Measurements from ENCODE around the gene RNF152.

RNF152 gene

GRCh38 chr18:61852496-61852895 is 40.3 kb downstream of the RNF152 start:
- no peak for DNase-seq (ENCODE audit: low spot score)

GRCh38 chr18:61851940-61852451 is 40.8 kb downstream of the RNF152 start:
- DNase-seq (ENCODE audit: low spot score) = no peak

- DNase-seq (ENCODE audit: low spot score) = no peak
Measured at GRCh38 chr18:61851279-61851678, 41.5 kb downstream of the RNF152 start.

DNA sequence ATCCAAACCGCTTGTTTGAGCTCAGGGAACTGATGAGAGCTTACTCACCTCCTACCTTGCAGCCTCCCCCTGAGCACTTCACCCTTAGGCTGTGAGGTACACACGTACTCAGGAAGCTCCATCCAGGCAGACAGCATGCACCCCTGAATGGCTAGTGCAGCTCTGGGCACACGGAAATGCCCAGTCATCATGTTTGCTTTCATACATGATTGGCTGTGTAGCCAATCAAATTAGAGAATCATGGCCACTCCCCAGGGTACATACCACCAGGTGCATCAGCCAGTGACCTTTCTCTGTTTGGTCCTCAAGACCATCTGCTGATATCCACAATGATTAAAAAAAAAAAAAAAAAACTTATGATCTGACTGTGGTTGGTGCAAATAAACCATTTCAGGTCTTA is 42.1 kb downstream of the RNF152 start:
- DNase-seq (ENCODE audit: low spot score) = no peak

DNA sequence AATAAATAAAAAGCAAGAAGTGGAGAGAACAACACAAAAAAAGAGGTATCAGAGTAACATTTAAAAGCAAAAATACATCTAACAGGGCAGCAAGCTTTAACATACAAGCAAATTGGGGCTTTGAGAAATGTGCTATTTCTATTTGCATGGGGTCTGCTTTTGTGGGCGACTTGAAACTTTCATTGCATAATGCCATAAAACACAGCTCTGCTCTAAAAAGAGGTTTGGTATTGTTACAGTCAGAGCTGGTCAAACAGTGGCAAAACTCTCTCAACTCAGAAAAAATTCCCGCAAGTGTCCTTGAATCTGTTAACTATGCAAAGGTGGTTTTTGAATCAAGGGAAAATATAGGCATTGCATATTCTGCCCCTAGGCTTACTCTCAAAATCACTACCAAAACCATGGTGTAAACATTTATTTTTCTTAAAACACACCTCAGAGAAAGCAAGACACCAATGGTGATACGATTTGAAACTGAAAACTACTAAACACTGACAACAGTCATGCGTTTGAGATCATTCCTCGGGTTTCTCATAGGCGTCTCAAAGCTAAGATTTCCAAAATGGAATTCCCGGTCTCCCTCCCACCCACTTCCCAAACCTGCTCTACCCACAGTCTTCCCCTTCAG is 45.5 kb downstream of the RNF152 start:
- no peak for DNase-seq (ENCODE audit: low spot score)

GRCh38 chr18:61845197-61845596 is 47.6 kb downstream of the RNF152 start:
- DNase-seq (ENCODE audit: low spot score) = no peak

- no peak for DNase-seq (ENCODE audit: low spot score)
Measured at GRCh38 chr18:61844726-61845125, 48.1 kb downstream of the RNF152 start.

GRCh38 chr18:61842146-61842545 is 50.7 kb downstream of the RNF152 start:
- no peak for DNase-seq (ENCODE audit: low spot score)

DNA sequence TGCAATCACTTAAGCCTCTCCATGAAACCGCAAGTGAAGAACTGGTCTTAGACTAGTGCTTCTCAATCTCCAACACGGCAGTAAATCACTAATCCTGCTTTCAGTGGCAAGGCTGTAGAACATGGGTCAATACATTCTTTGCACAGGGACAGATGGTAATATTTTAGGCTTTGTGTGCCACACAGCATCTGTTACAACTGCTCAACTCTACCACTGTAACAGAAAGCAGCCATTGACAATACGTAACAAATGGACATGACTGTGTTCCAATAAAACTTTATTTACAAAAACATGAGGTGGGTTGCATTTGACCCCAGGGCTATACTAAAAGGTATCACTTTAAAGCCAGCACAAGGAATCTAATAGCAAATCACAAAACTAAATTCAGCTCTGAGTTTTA is 51.1 kb downstream of the RNF152 start:
- DNase-seq (ENCODE audit: low spot score) = no peak

GRCh38 chr18:61840324-61840723 is 52.5 kb downstream of the RNF152 start:
- no peak for DNase-seq (ENCODE audit: low spot score)

GRCh38 chr18:61838521-61838920 is 54.3 kb downstream of the RNF152 start:
- DNase-seq (ENCODE audit: low spot score) = no peak

DNA sequence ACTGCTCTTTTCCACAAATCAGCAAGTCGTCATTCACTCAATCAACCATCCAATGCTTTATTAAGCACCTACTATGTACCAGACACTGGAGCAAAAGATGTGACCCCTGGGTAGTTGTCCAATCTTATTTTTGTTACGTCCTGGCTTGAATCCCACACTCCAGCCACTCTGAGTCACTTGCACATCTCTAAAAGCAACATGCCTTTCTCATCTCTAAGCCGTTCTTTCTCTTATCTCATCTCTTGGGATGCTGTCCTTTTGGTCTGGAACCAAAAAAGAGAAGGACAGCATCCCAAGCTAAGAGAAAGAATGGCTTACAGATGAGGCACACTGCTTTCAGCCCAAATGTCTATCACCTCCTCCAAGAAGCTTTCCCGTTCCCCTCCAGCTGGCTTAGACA is 58.8 kb downstream of the RNF152 start:
- DNase-seq (ENCODE audit: low spot score) = no peak

DNA sequence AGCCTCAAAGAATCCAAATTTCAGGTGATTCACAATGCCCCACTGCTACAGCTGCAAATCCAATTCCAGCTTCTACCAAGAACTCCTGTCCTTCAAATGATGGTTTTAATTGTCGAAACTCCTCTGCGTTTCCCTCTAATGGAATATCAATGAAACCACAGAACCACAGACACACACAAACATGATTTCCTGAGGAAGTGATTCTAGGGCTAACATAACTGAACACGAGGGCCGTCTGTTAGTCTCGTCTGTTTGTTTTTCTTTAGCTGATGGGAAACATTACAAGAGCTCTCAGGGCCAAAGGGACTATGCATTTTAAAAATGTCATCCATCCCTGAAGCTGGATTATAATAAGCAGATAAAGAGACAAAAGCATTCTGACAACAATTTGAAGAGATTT is 59.4 kb downstream of the RNF152 start:
- no peak for DNase-seq (ENCODE audit: low spot score)

GRCh38 chr18:61832858-61833257 is 59.9 kb downstream of the RNF152 start:
- no peak for DNase-seq (ENCODE audit: low spot score)

GRCh38 chr18:61831071-61831470 is 61.7 kb downstream of the RNF152 start:
- no peak for DNase-seq (ENCODE audit: low spot score)

GRCh38 chr18:61829108-61829507 is 63.7 kb downstream of the RNF152 start:
- no peak for DNase-seq (ENCODE audit: low spot score)

GRCh38 chr18:61827591-61827990 is 65.2 kb downstream of the RNF152 start:
- DNase-seq (ENCODE audit: low spot score) = no peak

GRCh38 chr18:61825386-61825785 is 67.4 kb downstream of the RNF152 start:
- DNase-seq (ENCODE audit: low spot score) = no peak

DNA sequence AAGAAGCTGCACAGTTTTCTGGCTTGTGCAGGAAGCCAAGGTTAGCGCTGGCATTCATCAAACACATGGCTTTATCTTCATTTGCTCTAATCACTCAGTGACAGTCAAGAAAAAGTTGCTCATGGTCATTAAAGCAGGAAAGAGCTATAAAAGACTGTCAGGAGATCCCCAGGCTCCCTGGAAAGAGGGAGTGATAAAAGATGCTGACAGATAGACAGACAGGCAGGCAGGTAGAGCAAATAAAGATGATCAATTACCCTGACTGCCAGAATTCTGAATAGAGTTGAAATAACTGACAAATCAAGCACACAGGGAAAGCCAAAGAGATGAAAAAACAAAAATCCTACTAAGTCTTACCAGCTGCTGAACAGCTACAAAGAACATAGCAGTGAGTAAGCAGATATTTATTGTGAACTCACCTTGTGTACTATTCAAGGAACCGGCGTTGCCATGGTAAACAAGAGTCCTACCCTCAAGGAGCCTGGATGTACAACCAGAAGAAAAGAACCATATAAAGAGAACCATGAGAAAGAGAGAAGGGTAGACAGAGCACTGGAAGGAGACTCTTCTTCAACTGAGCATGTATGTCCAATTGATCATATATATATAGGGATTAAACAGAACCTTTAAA is 68.0 kb downstream of the RNF152 start:
- no peak for DNase-seq (ENCODE audit: low spot score)

GRCh38 chr18:61823595-61823994 is 69.2 kb downstream of the RNF152 start:
- no peak for DNase-seq (ENCODE audit: low spot score)

GRCh38 chr18:61822879-61823278 is 69.9 kb downstream of the RNF152 start:
- DNase-seq (ENCODE audit: low spot score) = no peak

DNA sequence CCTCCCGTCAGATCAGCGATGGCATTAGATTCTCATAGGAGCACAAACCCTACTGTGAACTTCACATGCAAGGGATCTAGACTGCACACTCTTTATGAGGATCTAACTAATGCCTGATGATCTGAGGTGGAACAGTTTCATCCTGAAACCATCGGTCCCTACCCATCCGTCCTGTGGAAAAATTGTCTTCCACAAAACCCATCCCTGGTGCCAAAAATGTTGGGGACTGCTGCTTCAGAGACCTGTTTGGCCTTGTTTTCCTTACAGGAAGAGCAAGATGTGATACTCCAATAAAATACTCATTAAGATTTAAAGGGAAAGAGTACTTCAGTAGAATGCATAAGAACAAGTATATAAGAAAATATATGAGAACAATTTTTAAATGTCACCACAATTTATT is 71.1 kb downstream of the RNF152 start:
- no peak for DNase-seq (ENCODE audit: low spot score)

DNA sequence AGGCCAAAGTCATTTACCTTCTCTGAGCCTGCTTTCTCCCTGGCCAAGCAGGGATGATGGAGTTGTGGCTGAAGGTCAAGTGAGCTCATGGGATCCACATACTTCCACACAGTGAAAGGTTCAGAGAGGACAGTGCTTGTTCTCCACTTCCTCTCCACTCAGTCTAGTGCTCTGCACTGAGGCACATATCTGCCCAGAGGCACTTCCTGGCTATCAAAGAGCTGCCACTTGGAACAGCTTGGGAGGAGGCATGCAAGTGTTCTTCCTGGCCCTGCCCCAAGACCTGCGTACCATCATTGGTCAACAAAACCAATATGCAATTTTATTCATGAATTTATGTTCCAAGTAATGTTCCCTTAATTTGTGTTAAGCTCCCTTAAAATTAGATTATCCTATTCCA is 71.9 kb downstream of the RNF152 start:
- DNase-seq (ENCODE audit: low spot score) = no peak

DNA sequence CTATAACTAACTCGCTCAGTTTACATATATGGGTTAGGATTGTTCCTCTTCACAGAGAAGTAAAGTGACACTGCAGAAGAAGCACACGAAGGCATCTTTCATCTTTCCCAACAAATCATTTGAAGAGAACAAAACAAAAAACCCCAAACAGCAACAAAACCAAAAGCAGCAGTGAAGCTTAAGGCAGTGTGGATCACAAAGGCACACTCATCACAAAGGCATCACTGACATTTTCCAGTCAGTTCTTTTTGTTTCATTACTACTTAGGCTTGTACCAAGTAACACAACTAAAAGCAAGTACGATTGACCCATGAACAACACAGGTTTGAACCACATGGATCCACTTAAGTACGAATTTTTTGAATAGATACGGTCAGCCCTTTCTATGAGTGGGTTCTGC is 75.7 kb downstream of the RNF152 start:
- DNase-seq (ENCODE audit: low spot score) = no peak

Measured in CD4-positive, alpha-beta T cell treated with Interleukin-15 for 4 hours (primary cell).